Prostate gland (tissue), 2 donors: ENCODE results near the gene MICALL2.

Source experiments
- CTCF ChIP-seq, 4 experiments: fragments of 200-600 bp in 2 of 4; fragments of 450-650 bp in 2 of 4; sonication (generic) in 2 of 4; IDR thresholded peaks; 1 replicate in 3 of 4; 2 replicates in 1 of 4; pipeline ENCODE4 v1.5.1; 2016 to 2019; ENCODE audit warnings: antibody characterized with exemption in 4 of 4, mild to moderate bottlenecking in 2 of 4, moderate library complexity in 2 of 4
- POLR2AphosphoS5 ChIP-seq: sonication (generic); formaldehyde crosslinking; IDR thresholded peaks from one replicate; pipeline ENCODE4 v1.6.1; 2017; ENCODE audit warnings: antibody characterized with exemption

- no peak for TF ChIP-seq CTCF (IDR thresholded peaks at IDR 0.05)
- TF ChIP-seq POLR2AphosphoS5 = no peak
These were observed 40.2 kb upstream of the MICALL2 start for GRCh38 chr7:1499367-1500029.
